GM21528 (cell line): ENCODE results near the gene C19orf73.

Experiments used
- ATAC-seq: cut with Tn5 transposase; IDR thresholded peaks from one replicate; pipeline ENCODE4 v1.9.1; 2021; ENCODE audit warnings: mild to moderate bottlenecking, moderate library complexity; ENCODE audit not compliant: unreplicated experiment, low FRiP score

The C19orf73 gene, protein sequence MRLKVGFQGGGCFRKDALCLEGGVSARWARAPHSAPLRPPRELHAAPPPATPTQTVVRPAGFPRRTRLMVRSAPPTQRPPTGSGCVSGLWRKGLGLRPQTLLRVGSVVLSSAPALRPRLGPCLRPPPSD

DNA sequence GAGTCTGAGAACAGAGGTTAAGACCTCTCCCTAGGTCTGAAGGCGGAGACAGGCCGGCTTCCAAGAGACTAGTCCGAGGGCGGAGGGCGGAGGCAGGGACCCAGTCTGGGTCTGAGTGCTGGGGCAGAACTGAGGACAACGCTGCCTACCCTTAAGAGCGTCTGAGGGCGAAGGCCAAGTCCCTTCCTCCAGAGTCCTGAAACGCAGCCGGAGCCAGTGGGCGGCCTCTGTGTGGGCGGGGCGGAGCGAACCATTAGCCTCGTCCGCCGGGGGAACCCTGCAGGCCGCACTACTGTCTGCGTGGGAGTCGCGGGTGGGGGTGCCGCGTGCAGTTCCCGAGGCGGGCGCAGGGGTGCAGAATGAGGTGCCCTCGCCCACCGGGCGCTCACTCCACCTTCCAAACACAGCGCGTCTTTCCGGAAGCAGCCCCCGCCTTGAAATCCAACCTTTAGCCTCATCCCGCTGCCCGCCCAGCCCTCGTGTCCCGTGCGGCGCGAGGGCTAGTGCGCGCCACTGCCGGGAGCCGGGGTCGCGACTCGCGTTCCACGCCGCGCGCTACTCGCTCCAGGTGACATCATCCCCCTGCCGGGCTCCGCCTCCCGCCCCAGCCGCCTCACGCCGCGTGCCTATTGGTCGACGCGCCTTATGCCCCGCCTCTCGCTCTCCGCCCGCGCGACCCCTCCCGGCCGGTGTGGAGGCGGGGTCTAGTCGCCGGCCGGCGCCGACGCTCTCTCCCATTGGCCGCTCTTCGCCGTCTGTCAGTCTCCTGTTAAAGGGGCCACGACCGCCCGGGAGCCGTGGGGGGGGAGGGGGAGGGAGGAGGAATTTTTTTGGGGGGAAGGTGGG lies at the start of gene C19orf73:
Gene C19orf73 (minus strand): TSS at position 579 of the 846 bp plus-strand sequence. CDS start 121 bp downstream, at position 458.
- ATAC-seq: peak; percentile 64

DNA sequence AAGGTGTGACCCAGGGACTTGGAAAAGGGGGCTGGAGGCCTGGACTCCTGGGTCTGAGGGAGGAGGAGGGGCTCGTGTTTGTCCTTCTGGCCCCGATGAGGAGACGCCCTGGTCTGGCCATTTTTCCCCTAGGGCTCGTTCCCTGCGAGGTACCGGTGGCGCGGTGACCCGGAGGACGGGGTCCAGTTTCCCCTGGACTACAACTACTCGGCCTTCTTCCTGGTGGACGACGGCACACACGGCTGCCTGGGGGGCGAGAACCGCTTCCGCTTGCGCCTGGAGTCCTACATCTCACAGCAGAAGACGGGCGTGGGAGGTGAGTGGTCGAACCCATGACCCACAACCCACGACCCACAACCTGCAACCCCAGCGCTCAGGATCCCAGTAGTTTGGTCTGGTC lies 49.5 kb upstream of the C19orf73 start:
- ATAC-seq: no peak

DNA sequence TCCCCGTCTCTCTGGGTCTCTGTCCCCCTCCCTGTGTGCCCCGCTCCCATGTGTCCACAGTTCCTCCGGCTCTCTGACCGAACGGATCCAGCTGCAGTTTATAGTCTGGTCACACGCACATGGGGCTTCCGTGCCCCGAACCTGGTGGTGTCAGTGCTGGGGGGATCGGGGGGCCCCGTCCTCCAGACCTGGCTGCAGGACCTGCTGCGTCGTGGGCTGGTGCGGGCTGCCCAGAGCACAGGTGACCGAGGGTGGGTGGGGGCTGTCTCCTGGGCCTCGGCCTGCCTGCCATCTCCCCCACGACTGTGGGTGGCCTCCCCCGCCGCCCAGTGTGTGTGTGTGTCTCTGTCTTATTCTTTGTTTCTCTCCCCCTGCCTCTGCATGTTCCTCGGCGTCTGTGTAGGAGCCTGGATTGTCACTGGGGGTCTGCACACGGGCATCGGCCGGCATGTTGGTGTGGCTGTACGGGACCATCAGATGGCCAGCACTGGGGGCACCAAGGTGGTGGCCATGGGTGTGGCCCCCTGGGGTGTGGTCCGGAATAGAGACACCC lies 49.0 kb upstream of the C19orf73 start:
- ATAC-seq: no peak

DNA sequence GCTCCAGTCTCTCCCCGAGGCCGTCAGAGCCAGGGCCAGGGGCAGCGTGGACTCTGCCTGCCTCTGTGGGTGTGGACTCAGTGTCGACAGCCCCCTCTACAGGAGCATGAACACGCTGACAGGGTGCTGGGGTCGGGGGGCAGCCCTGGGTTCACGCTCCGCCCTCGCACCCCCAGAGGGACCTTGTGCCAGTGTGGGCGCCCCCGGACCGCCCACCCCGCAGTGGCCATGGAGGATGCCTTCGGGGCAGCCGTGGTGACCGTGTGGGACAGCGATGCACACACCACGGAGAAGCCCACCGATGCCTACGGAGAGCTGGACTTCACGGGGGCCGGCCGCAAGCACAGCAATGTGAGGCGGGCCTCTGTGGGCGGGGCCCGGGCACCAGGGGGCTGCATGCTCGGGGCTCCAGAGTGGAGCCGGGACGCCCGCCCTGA lies 46.9 kb upstream of the C19orf73 start:
- no peak for ATAC-seq

DNA sequence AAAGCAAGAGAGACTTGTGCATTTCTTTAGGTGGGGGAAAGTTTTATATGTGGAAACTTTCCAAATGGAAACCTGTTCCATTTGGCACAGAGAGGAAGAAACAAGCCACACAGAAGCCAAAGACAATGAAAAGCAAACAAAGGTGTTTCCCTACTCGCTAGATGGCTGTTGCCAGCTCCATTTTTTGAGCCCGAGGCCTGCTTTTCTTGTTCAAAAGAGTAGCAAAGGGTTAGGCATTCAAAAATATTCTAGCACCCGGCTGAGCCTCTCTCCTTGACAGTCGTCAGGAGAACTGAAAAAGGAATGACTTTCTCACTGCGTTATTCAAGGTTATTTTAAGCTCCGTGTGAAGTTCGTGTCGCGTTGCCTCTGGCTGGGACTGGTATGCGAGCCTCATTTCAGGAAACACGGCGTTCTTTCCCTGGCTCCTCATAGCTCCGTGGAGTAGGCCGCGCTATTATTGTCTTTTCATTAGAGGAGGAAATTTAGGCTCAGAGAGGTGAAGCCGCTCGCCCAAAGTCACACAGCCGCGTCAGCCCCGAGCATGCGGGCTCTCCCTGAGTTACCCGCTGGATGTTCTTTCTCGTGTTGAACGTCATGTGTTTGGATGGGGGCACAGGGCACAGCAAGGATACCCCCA lies 46.3 kb upstream of the C19orf73 start:
- ATAC-seq: no peak

DNA sequence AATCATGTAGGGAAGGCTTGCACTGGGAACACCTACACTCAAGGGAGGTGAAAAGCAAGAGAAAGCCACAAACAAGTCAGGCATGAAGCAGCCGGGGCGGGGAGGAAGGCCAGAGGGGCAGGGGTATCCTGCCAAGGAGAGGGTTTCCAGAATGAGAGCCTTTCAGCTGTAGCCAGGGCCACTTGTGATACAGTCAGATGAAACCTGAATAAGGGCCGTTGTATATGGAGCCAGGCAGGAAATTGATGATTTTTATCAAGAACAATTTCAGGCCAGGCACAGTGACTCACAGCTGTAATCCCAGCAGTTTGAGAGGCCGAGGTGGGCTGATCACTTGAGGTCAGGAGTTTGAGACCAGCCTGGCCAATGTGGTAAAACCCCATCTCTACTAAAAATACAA lies 43.0 kb upstream of the C19orf73 start:
- ATAC-seq: no peak

DNA sequence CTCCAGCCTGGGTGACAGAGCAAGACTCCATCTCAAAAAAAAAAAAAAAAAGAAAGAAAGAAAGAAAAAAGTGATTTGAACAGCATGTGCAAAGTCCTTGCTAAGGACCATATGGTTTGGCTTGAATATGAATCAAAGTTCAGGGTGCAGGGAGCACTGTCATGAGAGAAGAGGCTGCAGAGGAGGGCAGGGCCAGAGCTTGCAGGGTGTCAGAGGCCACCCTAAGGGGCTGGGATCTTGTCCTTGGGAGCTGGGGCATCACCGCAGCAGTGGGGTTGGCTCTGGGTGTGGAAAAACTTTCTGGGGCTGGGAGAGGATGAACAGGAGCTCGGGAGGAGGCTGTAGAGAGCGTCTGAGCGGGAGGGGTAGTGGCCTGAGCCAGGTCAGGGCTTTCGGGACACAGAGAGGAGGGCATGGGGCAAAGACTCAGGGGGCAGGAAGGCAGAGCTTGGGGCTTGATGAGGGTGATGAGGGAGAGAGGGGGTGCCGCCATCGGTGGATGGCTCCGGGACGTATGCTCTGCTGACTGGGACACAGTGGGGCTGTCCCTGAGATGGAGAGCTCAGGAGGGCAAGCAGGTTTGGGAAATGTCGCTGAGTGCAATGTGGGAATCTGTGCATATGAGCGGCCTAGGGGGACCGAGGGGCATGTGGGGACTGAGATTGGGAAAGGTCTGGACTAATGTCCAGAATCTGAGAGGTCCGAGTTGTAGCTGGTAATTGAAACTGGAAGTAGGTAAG lies 41.7 kb upstream of the C19orf73 start:
- ATAC-seq: no peak

DNA sequence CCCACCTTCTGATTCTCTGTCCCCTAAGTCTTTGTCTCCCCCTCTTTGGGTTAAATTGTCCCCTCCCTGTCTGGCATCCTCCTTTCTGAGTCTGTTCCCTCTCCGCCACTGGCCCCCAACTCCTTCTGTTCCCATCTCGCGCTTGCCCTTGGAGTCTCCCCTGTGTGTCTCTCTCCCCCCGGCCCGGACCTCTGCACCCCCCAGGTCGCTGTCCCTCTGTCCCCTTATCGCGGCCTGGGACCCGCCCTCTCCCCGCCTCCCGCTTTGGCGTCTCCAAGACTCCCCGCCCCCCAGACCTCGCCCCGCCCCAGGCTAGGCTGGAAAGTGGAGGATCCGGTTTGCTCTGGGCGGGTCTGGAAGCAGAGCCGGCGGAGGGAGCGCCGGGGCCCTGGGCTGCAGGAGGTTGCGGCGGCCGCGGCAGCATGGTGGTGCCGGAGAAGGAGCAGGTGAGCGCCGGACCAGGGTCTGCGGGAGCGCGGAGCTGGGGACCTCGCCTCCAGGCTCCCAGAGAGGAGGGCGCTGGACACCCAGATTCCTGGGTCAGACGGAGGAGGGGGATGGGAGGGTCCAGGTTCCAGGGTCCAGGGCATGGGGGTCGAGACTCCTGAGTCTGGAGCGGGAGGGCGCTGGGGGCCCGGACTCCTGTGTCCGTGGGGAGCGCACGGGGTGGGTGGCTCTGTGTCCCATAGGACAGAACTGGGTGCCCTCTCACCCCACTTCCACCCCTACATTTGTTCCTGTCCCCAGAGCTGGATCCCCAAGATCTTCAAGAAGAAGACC lies 38.7 kb upstream of the C19orf73 start, which contains the start of gene TRPM4:
Gene TRPM4 (plus strand): TSS at position 348 of the 780 bp plus-strand sequence. CDS start 75 bp downstream, at position 423.
- ATAC-seq: no peak

DNA sequence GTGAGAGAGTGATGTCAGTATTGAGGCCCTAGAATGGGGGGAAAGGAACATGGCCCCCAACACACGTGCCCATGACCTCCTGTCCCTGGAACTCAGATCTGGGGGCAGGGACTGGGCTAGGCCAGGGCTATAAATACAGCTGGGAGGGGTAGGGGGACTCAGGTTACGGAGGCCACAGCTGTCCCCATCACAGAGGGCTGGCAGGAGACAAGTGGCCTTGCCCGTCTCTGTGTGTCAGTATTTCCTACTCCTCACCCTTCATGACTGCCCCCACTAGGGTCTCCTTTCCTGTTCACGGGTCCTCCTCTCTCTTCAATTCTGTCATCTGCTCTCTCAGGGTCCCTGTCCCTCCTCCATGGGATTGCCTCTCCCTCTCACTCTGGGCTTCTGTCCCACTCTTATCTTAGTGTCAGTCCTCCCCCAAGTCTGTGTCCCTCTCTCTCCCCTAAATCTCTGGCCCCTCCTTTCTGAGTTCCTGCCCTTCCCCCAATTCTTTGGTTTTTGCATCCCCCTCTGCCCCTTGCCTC lies 36.9 kb upstream of the C19orf73 start:
- ATAC-seq: no peak

DNA sequence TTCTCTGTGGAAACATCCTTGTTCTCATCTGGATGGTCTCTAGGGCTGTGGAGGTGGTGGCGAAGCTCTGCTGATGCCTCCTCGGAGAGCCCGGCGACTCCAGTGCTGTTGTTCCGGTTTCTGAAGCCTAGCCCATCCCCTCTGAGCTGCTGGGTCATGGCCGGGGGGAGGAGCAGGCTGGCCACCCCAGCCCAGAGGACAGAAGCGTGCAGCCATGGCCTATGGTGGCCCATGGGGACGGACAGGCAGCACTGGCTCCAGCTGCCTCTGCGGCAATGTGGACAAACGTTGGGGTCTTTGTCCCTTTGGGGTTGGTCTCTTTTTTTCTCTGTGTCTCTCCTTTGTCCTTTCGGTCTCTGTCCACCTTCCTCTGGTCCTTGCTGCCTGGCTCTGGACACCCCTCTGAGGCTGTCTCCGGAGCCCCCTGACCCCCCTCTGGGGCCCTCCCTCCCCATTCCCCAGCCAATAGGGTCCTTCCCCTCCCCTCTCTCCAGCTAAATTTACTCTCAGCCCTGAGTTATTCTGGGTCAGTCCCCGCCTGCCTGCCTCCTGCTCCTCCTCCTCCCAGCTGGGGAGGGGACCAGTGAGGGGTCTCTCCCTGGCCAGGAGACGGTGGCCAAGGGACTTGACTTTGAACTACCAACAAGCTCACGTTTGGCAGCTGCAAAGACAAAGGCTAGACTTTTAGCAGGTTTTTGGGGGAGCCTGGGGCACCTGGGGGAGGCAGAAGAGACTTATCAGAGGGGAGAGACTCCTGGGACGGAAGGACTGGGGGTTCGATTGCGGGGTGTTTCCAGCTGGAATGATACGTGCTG lies 36.3 kb upstream of the C19orf73 start, which contains the start of gene HRC:
Gene HRC (minus strand): TSS at position 392 of the 815 bp plus-strand sequence. CDS start 159 bp downstream, at position 233.
- ATAC-seq: no peak

DNA sequence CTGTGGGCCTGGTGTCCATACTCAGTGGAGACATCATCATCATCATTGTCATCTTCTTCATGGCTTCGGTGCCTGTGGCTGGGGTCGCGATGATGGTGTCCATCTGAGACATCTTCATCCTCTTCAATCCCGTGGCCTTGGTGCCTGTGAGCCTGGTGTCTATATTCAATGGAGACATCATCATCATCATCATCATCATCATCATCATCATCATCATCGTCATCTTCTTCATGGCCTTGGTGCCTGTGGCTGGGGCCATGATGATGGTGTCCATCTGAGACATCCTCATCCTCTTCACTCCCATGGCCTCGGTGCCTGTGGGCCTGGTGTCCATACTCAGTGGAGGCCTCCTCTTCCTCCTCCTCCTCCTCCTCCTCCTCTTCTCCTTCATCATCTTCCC lies 35.3 kb upstream of the C19orf73 start:
- no peak for ATAC-seq

DNA sequence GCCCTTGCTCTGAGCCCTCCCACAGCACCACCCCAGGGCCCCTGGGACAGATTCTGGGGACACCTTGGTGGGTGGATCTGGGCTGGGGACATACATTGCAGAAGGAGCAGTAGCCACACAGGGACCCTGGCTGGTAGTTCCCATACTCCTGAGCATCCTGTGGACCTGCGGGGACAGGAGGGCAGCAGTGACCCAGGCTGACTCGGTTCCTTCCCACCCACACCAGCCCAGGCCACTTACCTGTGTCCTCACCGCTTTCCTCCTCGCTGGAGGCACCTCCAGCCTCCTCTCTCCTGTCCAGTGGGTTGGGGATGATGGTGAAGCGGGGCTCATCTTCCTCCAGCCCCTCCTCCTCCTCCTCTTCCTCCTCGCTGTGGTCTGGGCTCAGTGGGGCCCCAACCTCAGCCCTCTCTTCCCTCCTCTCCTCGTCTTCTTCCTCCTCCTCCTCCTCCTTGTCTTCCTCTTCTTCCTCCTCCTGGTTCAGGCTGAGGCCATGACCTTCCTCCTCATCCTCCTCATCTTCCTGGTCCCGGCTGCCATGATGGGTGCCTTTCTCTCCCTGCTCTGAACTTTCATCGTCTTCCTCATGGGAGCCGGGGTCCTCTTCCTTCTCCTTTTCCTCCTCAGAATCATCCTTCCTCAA lies 34.3 kb upstream of the C19orf73 start:
- ATAC-seq: no peak

DNA sequence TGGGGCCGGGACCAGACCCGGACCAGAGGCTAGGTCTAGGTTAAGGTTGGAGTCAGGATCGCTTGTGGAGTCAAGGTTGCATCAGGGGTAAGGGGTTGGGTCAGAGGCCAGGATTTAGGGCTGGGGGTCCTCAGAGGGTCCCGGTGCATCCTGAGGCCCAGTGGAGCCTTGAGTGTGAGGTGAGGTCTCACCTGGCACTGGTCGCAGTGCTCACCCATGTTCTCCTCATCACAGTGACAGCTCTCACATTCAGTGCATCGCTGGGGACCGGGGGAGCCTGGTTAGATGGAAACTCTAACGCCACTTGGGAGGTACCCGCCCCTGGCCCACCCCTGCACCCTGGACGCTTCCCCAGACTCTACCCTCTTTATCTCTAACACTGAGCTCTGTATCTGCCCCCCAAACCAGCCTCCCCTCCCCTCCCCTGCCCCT lies 33.2 kb upstream of the C19orf73 start:
- ATAC-seq: no peak

DNA sequence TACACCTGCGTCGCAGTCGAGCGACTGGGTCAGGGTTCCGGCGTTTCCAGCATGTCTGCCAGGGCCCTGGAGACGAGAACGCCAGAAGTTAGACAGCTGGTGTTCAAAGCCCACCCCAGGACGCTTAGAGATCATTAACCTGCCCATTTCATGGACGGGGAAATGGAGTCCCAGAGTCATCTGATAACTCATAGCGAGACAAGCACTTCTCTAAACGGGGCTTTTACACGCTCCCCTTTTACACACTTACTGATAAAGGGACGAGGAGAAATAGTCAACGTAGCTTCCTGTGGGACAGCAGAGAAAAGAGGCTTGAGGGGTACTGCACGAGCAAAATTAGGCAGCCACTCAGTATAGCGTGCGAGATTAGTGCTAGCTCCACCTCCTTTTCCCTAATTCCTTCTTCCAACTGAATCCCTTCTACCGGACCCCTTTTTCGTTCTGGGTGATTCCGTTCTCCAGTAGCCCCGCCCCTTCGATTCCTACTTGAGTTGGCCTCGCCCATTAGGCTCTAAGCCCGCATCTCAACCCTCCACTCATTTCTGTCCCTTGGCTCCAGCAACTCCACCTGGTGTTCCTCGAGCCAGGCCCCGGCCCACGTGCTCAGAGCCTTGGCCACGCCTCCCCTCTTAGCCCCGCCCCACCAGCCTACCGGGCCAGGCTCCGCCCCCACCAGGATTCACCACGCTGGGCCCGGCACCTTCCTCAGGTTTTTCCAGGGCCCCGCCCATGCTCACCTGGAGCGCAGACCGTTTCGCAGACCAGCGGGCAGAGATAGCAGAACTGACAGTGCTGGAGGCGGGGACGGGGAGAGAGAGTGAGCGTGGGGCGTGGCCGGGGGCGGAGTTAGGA lies 32.5 kb upstream of the C19orf73 start:
- ATAC-seq: no peak

DNA sequence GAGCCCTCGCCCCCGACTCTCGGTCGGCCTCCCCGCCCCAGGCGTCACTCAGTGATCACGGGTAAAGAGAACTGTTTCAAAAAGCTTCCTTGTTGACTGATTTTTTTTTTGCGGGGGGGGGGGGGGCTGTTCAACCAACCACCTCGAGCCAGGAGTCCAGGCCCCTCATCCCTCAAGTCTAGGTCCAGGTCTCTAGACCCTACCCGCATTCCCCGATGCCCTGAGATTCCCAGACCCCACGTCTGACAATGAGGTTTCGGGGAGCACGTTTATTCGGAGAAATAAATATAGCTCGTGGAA lies 32.0 kb upstream of the C19orf73 start:
- no peak for ATAC-seq

DNA sequence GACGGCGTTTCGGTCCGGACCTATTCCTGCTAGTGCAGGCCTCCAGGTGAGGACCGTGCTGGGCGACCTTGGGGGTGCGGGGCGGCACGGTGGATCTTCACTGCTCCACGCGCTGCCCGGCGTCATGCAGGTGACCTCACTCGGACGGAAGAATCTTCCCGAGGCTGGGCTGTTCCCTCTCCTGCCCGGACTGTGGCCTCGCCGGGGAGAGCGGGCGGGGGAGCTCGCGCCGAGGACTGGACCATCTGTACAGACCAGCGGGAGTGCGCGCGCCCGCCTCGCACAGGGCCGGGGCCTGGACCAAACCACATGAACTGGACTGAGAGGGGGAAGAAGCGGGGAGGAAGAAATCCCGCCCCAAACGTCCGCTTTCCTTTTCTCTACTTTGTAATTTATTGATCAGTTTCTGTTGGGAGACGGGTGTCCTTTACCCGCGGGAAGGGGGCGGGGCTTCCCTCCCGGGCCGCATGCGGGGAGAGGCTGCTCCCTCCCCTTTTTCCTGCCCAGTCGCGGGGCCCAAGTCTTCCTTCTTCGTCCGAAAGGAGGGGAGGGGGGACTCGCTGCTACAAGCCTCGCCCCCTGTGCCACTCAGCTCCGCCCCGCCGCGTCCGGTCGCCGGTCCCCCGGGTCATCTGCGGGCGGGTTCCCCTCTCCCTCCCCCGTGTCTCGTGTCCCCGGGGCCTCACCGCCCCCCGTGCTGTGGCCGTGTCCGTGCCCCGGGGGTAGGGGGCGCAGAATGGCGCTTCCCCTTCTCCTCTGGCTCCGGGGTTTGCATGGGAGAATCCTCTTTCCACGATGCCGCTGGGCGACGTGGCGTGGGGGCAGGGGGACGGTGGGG lies 31.4 kb upstream of the C19orf73 start:
- no peak for ATAC-seq
